Mesendoderm (in vitro differentiated cells): ENCODE data around the gene MGMT.

Experiments
- DNase-seq: peaks from one replicate; pipeline ENCODE4 v3.0.0; 2013
- H2AK5ac ChIP-seq: 2 replicates; pipeline ENCODE4 v1.6.1; 2013; ENCODE audit warnings: low read length, inconsistent platforms
- H2BK120ac ChIP-seq: 2 replicates; pipeline ENCODE4 v1.6.1; 2013; ENCODE audit warnings: low read depth, mild to moderate bottlenecking, low read length, moderate library complexity, mixed read lengths
- H2BK15ac ChIP-seq: replicated peaks from 2 replicates; pipeline ENCODE4 v1.6.1; 2013; ENCODE audit warnings: low read depth, mild to moderate bottlenecking, moderate library complexity
- H2BK5ac ChIP-seq: 2 replicates; pipeline ENCODE4 v1.6.1; 2013; ENCODE audit warnings: low read length, inconsistent platforms
- H3K18ac ChIP-seq: 2 replicates; pipeline ENCODE4 v1.6.1; 2013; ENCODE audit warnings: mild to moderate bottlenecking, low read length, mixed read lengths
- H3K23ac ChIP-seq: one replicate; pipeline ENCODE4 v1.6.1; 2013; ENCODE audit warnings: low read length
- H3K27ac ChIP-seq: 2 replicates; pipeline ENCODE4 v1.5.1; 2013; ENCODE audit warnings: low read depth, mild to moderate bottlenecking, inconsistent platforms, low read length, moderate library complexity
- H3K27me3 ChIP-seq: 2 replicates; pipeline ENCODE4 v1.6.1; 2013; ENCODE audit warnings: low read length, control low read depth, mild to moderate bottlenecking, inconsistent platforms; ENCODE audit not compliant: insufficient read depth, poor library complexity
- H3K36me3 ChIP-seq: 2 replicates; pipeline ENCODE4 v1.6.1; 2013; ENCODE audit warnings: low read length, inconsistent platforms; ENCODE audit not compliant: control insufficient read depth, insufficient read depth
- H3K4ac ChIP-seq: one replicate; pipeline ENCODE4 v1.6.1; 2013; ENCODE audit warnings: low read depth, mild to moderate bottlenecking, low read length, moderate library complexity
- H3K4me1 ChIP-seq: 2 replicates; pipeline ENCODE4 v1.6.1; 2013; ENCODE audit warnings: low read depth, low read length, inconsistent platforms; ENCODE audit not compliant: control insufficient read depth
- H3K4me2 ChIP-seq: 2 replicates; pipeline ENCODE4 v1.6.1; 2013; ENCODE audit warnings: low read length
- H3K4me3 ChIP-seq: 2 replicates; pipeline ENCODE4 v1.5.1; 2013; ENCODE audit warnings: mild to moderate bottlenecking, low read length
- H3K56ac ChIP-seq: one replicate; pipeline ENCODE4 v1.6.1; 2013; ENCODE audit warnings: low read length
- H3K79me1 ChIP-seq: 2 replicates; pipeline ENCODE4 v1.6.1; 2013; ENCODE audit warnings: low read length, inconsistent platforms
- H3K79me2 ChIP-seq: 2 replicates; pipeline ENCODE4 v1.6.1; 2013; ENCODE audit warnings: mild to moderate bottlenecking, low read length; ENCODE audit not compliant: control insufficient read depth, insufficient read depth
- H3K9ac ChIP-seq: 2 replicates; pipeline ENCODE4 v1.6.1; 2013; ENCODE audit warnings: low read length, inconsistent platforms
- H4K5ac ChIP-seq: one replicate; pipeline ENCODE4 v1.6.1; 2013; ENCODE audit warnings: low read length
- H4K8ac ChIP-seq: one replicate; pipeline ENCODE4 v1.6.1; 2013; ENCODE audit warnings: low read depth, mild to moderate bottlenecking, control low read depth, low read length, moderate library complexity
- WGBS: extraction: QIAGEN DNeasy Blood & Tissue Kit; methylation state at CpG from one replicate; pipeline ENCODE4 v1.1.7; 2013; ENCODE audit warnings: low lambda C conversion rate, missing lambda C conversion rate; ENCODE audit not compliant: insufficient coverage; ENCODE audit errors: extremely low coverage; 5-methylcytosine and 5-hydroxymethylcytosine counted together

The MGMT gene

GRCh38 chr10:129511758-129512157 lies 44.7 kb downstream of the MGMT start:
- Histone ChIP-seq H4K8ac (no peak overlapping the region), H3K27ac (no peak overlapping the region), H4K5ac (no peak overlapping the region), H3K36me3 (no peaks in the 10 kb centered on the region), H3K4ac (no peak overlapping the region), H3K4me2 (no peak overlapping the region), H3K56ac (no peak overlapping the region), H3K79me2 (no peaks in the 10 kb centered on the region), H3K4me3 (no peak overlapping the region), H3K79me1 (peaks cover 2% of the 10 kb centered on the region), H2BK120ac (no peak overlapping the region), H3K9ac (no peak overlapping the region), H3K27me3 (no peaks in the 10 kb centered on the region), H2BK5ac (no peak overlapping the region), H2AK5ac (no peak overlapping the region), H3K18ac (no peak overlapping the region), H3K23ac (no peak overlapping the region), H2BK15ac (no peak overlapping the region), H3K4me1 (no peaks in the 10 kb centered on the region)
- WGBS = no CpG with 5 or more reads among the region's 12 CpGs
- DNase-seq = no peak

- H4K8ac ChIP-seq = no peak overlapping the region
- H2BK120ac ChIP-seq = no peak overlapping the region
- H3K27me3 ChIP-seq = no peaks in the 10 kb centered on the region
- DNase-seq = peak; percentile 34
- no peak overlapping the region for H3K4me3 ChIP-seq
- no peak overlapping the region for H3K56ac ChIP-seq
- H3K4me1 ChIP-seq = no peaks in the 10 kb centered on the region
- no CpG with 5 or more reads among the region's 8 CpGs for WGBS
- H3K79me2 ChIP-seq = no peaks in the 10 kb centered on the region
- no peak overlapping the region for H2AK5ac ChIP-seq
- no peak overlapping the region for H3K18ac ChIP-seq
- H3K36me3 ChIP-seq = no peaks in the 10 kb centered on the region
- H3K9ac ChIP-seq = no peak overlapping the region
- no peak overlapping the region for H2BK15ac ChIP-seq
- H3K4ac ChIP-seq = no peak overlapping the region
- no peaks in the 10 kb centered on the region for H3K79me1 ChIP-seq
- no peak overlapping the region for H4K5ac ChIP-seq
- no peak overlapping the region for H2BK5ac ChIP-seq
- no peak overlapping the region for H3K27ac ChIP-seq
- H3K4me2 ChIP-seq = no peak overlapping the region
- no peak overlapping the region for H3K23ac ChIP-seq
These were observed 46.3 kb downstream of the MGMT start for GRCh38 chr10:129513312-129513711.

- H3K18ac ChIP-seq = no peak overlapping the region
- no peak overlapping the region for H2BK15ac ChIP-seq
- H3K9ac ChIP-seq = no peak overlapping the region
- no peak overlapping the region for H2BK5ac ChIP-seq
- no peaks in the 10 kb centered on the region for H3K27me3 ChIP-seq
- H3K79me1 ChIP-seq = no peaks in the 10 kb centered on the region
- H3K56ac ChIP-seq = no peak overlapping the region
- H2AK5ac ChIP-seq = no peak overlapping the region
- H3K27ac ChIP-seq = no peak overlapping the region
- no peak overlapping the region for H3K4me3 ChIP-seq
- no peak overlapping the region for H3K4ac ChIP-seq
- no peak overlapping the region for H4K8ac ChIP-seq
- no peaks in the 10 kb centered on the region for H3K4me1 ChIP-seq
- no peaks in the 10 kb centered on the region for H3K79me2 ChIP-seq
- no peak overlapping the region for H3K4me2 ChIP-seq
- no peak overlapping the region for H3K23ac ChIP-seq
- no peak overlapping the region for H2BK120ac ChIP-seq
- no peak for DNase-seq
- H3K36me3 ChIP-seq = no peaks in the 10 kb centered on the region
- H4K5ac ChIP-seq = no peak overlapping the region
- WGBS = no CpG with 5 or more reads among the region's 22 CpGs
These were observed 47.8 kb downstream of the MGMT start for GRCh38 chr10:129514568-129515451.

GRCh38 chr10:129516846-129517679 lies 50.0 kb downstream of the MGMT start:
- Histone ChIP-seq H3K27ac (no peak overlapping the region), H3K4me2 (no peak overlapping the region), H2BK5ac (no peak overlapping the region), H3K79me2 (no peaks in the 10 kb centered on the region), H3K27me3 (no peaks in the 10 kb centered on the region), H3K4me1 (peaks cover 2% of the 10 kb centered on the region), H3K4me3 (no peak overlapping the region), H4K8ac (no peak overlapping the region), H3K79me1 (no peaks in the 10 kb centered on the region), H3K23ac (no peak overlapping the region), H3K36me3 (no peaks in the 10 kb centered on the region), H3K4ac (no peak overlapping the region), H2BK120ac (no peak overlapping the region), H3K56ac (no peak overlapping the region), H3K9ac (no peak overlapping the region), H4K5ac (no peak overlapping the region), H2BK15ac (no peak overlapping the region), H3K18ac (no peak overlapping the region), H2AK5ac (no peak overlapping the region)
- no CpG with 5 or more reads among the region's 26 CpGs for WGBS
- no peak for DNase-seq

- H3K27me3 ChIP-seq = no peaks in the 10 kb centered on the region
- no peak overlapping the region for H3K4ac ChIP-seq
- H4K8ac ChIP-seq = no peak overlapping the region
- H4K5ac ChIP-seq = no peak overlapping the region
- DNase-seq = peak; percentile 40
- no peaks in the 10 kb centered on the region for H3K79me2 ChIP-seq
- H3K23ac ChIP-seq = no peak overlapping the region
- no peak overlapping the region for H3K9ac ChIP-seq
- H3K18ac ChIP-seq = no peak overlapping the region
- no peak overlapping the region for H3K27ac ChIP-seq
- no peak overlapping the region for H2BK15ac ChIP-seq
- H2BK5ac ChIP-seq = no peak overlapping the region
- WGBS = no CpG with 5 or more reads among the region's 10 CpGs
- H2AK5ac ChIP-seq = no peak overlapping the region
- H3K4me1 ChIP-seq = peaks cover 2% of the 10 kb centered on the region
- no peaks in the 10 kb centered on the region for H3K36me3 ChIP-seq
- H3K4me3 ChIP-seq = no peak overlapping the region
- no peak overlapping the region for H3K56ac ChIP-seq
- H2BK120ac ChIP-seq = no peak overlapping the region
- H3K79me1 ChIP-seq = no peaks in the 10 kb centered on the region
- no peak overlapping the region for H3K4me2 ChIP-seq
These were observed 50.6 kb downstream of the MGMT start for GRCh38 chr10:129517680-129518057.
